HK-2 (cell line): Measurements from ENCODE around the gene FAM20C.
"Not testable (repeated sequence)": the region's sequence is repeated elsewhere in the genome, so short reads cannot be mapped to it uniquely, and the experiment has no call there.

Source experiments
- DNase-seq: peaks from one replicate; pipeline ENCODE4 v3.0.0-alpha.2; 2018; ENCODE audit not compliant: unreplicated experiment

The FAM20C gene

DNA sequence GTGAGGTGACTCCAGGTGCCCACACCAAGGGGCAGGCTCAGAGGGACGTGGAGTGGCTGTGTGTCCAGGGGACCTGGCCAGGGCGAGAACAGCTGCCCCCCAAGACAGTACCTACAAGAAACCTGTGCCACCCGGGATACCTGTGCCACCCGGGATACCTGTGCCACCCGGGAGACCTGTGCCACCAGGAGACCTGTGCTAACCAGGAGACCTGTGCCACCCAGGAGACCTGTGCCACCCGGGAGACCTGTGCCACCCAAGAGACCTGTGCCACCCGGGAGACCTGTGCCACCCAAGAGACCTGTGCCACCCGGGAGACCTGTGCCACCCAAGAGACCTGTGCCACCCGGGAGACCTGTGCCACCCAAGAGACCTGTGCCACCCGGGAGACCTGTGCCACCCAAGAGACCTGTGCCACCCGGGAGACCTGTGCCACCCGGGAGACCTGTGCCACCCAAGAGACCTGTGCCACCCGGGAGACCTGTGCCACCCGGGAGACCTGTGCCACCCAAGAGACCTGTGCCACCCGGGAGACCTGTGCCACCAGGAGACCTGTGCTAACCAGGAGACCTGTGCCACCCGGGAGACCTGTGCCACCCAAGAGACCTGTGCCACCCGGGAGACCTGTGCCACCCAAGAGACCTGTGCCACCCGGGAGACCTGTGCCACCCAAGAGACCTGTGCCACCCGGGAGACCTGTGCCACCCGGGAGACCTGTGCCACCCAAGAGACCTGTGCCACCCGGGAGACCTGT is 50.6 kb downstream of the FAM20C start:
- DNase-seq: not testable (repeated sequence)

DNA sequence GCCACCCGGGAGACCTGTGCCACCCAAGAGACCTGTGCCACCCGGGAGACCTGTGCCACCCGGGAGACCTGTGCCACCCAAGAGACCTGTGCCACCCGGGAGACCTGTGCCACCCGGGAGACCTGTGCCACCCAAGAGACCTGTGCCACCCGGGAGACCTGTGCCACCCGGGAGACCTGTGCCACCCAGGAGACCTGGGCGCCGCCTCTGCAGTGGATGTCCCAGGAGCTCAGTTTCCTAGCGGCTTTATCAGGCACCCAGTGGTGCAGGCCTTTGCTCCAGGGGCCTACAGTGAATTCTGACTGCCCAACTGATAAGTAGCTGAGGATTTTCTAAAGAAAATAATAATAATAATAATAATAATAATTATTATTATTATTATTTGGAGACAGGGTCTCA is 51.2 kb downstream of the FAM20C start:
- DNase-seq: not testable (repeated sequence)

DNA sequence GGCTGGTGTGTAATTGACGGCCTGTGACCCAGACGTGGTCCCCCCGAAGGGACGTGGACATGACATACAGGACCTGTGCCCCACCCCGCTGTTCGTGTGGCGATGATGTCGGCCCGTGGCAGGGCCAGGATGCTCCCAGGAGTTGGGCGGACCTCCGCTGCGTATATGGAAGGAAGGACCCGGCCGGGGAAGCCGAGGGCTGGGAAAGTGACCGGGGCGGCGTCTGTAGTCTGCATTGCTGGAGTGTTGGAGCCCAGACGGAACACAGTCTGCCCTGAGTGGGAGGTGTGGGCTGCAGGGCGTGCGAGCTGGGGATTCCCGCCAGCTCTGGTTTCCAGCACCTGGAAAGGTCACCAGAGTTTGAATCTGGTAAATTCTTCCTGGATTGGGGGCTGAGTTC is 52.6 kb downstream of the FAM20C start:
- no peak for DNase-seq

DNA sequence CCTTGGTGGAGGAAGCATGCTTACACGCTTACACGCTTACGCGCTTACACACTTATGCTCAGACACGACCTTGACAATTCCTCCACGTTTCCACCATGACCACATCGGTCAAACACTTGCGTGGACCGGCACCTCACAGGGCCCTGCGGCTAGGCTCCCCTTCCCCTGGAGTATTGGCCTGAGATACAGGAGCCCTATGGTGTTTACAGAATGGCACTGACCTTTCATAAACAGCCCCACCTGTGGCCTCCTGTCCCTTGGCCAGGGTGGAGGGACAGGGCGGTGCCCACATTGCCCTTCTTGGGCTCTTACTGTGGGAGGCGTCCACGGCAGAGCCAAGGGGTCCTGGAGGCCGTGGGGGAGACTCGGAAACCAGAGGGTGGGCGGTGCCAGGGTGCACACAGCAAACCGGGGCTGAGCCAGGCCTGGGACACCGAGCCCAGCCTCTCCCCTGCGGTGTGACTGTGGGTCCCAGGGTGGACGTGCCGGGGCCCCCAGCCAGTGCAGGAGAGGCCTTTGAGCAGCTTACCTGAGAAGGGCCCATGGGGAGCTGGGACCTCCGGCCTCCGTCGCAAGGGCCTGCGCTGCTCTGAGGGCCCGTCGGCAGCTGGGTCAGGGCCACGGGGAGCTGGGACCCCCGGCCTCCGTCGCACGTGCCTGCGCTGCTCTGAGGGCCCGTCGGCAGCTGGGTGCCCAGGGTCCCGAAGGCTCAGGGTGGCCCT is 53.4 kb downstream of the FAM20C start:
- DNase-seq: no peak

GRCh38 chr7:246451-246850 is 54.1 kb downstream of the FAM20C start:
- DNase-seq: no peak

- no peak for DNase-seq
Observed at GRCh38 chr7:247181-247580, 54.8 kb downstream of the FAM20C start.

- no peak for DNase-seq
Observed at GRCh38 chr7:247636-248035, 55.3 kb downstream of the FAM20C start.

- no peak for DNase-seq
Observed at GRCh38 chr7:248732-249435, 56.5 kb downstream of the FAM20C start.

DNA sequence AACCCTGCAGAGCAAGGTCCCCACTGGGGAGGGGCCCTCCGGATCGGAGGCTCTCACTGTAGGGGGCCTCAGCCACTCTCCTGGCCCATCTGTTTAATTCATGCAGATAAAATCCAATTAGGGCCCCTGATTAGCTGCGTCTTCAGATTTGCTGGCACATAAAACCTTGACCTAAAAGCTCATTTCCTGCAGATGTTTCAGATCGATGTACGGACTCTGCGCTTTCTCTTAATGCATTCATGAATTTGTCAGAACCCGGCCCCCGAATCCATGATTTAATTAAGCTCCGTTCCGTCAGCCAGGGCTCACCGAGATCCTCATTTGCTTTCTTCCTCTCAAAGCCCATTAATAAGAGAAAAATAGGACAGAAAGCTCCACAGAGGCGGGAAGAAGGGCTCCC is 57.6 kb downstream of the FAM20C start:
- DNase-seq: no peak

DNA sequence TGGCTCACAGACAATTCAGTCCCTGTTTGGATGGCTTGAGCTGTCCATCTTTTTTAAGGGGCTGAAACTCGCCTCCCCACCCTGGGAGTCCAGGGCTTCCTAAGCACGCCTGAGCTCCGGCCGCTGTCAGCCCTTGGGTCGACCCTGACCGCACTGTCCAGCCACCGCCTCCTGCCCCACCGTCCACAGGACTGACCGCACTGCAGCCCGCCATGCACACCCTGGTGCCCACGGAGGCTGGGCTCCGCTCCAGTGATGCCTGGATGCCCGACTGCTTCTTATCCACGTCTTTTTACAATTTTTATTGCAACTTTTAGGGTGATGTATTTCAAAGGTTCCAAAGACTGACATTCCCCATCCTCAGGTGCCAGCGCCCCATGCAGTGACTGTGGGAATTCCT is 58.2 kb downstream of the FAM20C start:
- DNase-seq: no peak

GRCh38 chr7:251005-251404 is 58.6 kb downstream of the FAM20C start:
- no peak for DNase-seq

DNA sequence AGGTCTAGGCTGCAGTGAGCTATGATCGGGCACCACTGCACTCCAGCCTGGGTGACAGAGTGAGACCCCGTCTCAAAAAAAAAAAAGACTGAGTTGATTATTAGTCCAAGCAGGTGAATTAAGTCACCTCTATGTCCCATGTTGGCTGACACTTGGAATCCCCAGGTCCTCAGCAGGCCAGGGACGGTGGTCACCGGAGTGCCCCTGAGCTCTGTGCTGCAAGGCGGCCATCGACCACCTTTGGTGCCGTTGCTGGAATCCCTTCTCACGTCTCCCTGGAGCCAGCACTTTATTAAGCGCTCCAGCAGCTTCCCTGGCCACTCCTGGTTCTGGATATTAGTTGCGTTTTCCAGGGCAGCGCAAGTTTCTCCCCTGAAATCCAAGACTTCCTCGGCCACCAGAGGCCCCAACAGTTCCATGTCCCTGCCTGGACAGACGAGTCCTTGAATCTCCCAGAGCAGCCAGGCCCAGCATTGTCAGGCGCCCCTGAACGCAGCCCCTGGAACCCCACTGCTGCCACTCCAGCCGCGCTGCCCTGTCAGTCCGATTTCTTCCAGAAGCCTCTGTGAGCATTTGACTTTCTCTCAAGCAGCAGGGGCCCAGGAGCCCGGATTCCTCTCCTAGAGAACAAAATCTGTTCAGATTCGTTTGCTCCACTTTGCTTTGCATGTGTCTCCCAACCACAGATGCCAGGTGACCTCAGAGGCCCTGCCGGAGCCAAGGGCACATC is 59.2 kb downstream of the FAM20C start:
- no peak for DNase-seq

- no peak for DNase-seq
Observed at GRCh38 chr7:252216-252965, 60.0 kb downstream of the FAM20C start.

DNA sequence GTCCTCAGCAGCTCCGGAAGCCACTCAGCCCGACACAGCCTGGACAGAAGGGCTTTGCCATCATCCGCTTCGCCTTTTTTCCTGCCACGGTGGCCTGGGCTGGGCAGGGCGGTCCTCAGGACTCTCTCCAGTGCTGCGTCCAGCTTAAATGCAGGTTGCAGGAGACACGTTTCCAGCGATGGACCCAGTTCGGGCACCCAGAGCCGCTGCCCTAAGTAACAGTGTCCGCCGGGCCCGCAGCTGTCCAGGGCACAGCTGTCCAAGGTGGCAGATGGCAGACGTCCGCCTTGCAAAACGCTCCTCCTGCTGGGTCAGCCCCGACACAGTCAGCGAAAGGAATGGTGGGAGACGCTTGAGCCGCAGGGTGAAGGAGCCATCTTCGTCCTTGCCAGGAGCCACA is 60.6 kb downstream of the FAM20C start:
- no peak for DNase-seq

DNA sequence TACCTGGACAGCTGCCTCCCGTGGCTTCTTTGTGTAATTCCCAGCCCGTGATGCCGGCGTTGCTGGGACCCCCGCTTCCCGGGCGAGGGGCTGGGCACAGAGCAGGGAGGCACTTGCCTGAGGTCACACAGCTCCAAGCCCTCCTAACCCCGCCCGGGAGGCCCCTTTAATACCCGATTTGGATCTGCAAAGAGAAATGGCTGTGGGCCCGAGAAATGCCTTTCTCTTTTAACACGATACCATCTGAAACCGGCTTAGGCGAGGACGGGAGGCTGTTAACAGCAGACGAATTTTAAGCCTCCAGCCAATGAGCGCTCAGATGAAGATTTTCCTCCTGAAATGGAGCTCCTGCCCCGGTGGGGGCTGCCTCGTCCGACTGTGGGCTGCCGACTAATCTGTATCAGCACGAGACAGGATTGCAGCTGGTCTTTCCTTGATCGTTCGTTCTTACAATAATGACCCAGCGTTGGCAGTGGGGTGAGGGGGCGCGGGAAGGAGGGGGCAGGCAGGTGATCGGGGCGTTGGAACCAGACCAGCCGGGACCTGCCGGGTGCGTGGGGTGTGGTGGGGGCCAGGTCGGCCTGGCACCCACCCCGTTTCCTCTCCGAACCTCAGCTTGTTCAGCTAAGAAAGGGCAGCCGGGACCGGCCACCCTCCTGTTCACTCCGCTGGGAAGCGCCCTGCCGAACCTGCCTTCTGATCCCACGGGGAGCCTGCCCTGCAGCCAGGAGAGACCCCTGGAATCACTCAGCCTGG is 61.4 kb downstream of the FAM20C start:
- DNase-seq: no peak

GRCh38 chr7:254337-255037 is 62.1 kb downstream of the FAM20C start:
- no peak for DNase-seq

- DNase-seq: no peak
Observed at GRCh38 chr7:255038-255435, 62.7 kb downstream of the FAM20C start.

DNA sequence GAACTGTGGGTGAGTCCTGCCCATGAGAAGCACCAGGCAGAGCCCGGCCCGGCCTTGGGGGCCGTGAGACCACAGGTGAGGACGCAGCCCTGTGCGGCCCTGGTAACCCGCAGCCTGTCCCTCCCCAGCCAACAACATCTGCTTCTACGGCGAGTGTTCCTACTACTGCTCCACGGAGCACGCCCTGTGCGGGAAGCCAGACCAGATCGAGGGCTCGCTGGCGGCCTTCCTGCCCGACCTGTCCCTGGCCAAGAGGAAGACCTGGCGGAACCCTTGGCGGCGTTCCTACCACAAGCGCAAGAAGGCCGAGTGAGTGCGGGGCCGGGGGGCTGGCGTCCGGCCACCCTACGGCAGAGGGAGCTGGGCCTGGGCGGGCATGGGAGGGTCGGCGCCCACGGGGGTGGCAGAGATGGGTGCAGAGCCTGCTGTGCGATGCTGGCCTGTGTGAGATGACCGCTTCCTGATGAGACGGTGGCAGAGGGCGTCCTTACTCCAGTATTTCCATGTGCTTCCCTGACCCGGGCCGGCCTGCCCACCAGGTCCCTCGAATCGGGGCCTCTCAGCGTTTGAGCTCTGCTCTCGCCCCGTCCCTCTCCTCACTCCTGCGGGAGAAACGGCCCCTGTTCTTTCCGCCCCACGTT is 63.5 kb downstream of the FAM20C start:
- no peak for DNase-seq

DNA sequence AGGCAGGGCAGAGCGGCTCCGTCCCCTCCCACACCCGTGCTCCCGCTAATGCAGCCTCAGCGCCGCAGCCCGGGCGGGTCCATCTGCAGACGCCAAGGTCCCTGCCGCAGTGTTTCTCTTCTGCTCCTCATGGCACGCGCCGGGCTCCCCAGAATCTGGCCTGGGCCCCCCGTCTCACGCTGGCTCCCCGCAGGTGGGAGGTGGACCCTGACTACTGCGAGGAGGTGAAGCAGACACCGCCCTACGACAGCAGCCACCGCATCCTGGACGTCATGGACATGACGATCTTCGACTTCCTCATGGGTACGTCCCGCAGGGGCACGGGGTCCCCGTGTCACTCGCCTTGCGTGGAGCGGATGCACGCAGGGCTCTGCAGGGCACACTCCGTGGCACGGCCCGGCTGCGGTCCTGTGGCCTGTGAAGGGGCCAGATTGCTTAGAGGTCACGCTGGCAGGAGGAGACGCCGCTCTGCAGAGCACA is 64.1 kb downstream of the FAM20C start:
- DNase-seq: no peak
